Adrenal gland (tissue), 5 donors: ENCODE data around the gene MIEN1.

Source experiments
- POLR2A ChIP-seq, 2 donors: fragments of 450-650 bp; IDR thresholded peaks; one replicate each; pipeline ENCODE4 v1.6.1; 2017; ENCODE audit warnings: antibody characterized with exemption in 2 of 2, mild to moderate bottlenecking in 2 of 2, moderate library complexity in 1 of 2
- TF ChIP-seq, protein P1 (sequence below), 6 experiments: fragments of 450-650 bp in 4 of 6; fragments of 200-600 bp in 2 of 6; sonication (generic) in 1 of 6; IDR thresholded peaks; 1 replicate in 5 of 6; 2 replicates in 1 of 6; pipeline versions ENCODE4 v1.5.1 to v1.8.0; 2016 to 2021; ENCODE audit warnings: antibody characterized with exemption in 6 of 6, mild to moderate bottlenecking in 2 of 6, moderate library complexity in 1 of 6
- donor health status: DM: no; HTN: no; CAD: no.

GRCh38 chr17:39726617-39727016 is 3.7 kb downstream of the MIEN1 start:
- TF ChIP-seq, protein P1, sequence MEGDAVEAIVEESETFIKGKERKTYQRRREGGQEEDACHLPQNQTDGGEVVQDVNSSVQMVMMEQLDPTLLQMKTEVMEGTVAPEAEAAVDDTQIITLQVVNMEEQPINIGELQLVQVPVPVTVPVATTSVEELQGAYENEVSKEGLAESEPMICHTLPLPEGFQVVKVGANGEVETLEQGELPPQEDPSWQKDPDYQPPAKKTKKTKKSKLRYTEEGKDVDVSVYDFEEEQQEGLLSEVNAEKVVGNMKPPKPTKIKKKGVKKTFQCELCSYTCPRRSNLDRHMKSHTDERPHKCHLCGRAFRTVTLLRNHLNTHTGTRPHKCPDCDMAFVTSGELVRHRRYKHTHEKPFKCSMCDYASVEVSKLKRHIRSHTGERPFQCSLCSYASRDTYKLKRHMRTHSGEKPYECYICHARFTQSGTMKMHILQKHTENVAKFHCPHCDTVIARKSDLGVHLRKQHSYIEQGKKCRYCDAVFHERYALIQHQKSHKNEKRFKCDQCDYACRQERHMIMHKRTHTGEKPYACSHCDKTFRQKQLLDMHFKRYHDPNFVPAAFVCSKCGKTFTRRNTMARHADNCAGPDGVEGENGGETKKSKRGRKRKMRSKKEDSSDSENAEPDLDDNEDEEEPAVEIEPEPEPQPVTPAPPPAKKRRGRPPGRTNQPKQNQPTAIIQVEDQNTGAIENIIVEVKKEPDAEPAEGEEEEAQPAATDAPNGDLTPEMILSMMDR (IDR thresholded peaks at IDR 0.05), result no peak
- TF ChIP-seq POLR2A (IDR thresholded peaks at IDR 0.05), result no peak
